Transverse colon (tissue), 4 donors: ENCODE measurements around the gene KIF5A.

Source experiments
- CTCF ChIP-seq, 5 experiments: fragments of 200-600 bp in 3 of 5; fragments of 450-650 bp in 2 of 5; sonication (generic) in 3 of 5; IDR thresholded peaks; 1 replicate in 2 of 5; 2 replicates in 3 of 5; pipeline ENCODE4 v1.5.1; 2016 to 2017; ENCODE audit warnings: antibody characterized with exemption in 5 of 5, inconsistent platforms in 3 of 5, mild to moderate bottlenecking in 2 of 5, moderate library complexity in 1 of 5
- EP300 ChIP-seq: sonication (generic); formaldehyde crosslinking; IDR thresholded peaks from one replicate; pipeline ENCODE4 v1.6.1; 2017; ENCODE audit warnings: antibody characterized with exemption, low read depth
- POLR2A ChIP-seq: fragments of 450-650 bp; IDR thresholded peaks from one replicate; pipeline ENCODE4 v1.6.1; 2016; ENCODE audit warnings: antibody characterized with exemption, mild to moderate bottlenecking, moderate library complexity
- POLR2AphosphoS5 ChIP-seq, 3 donors: sonication (generic); formaldehyde crosslinking; IDR thresholded peaks; one replicate each; pipeline ENCODE4 v1.6.1; 2016; ENCODE audit warnings: antibody characterized with exemption in 3 of 3

GRCh38 chr12:57517187-57517586 is 32.7 kb upstream of the KIF5A start:
- TF ChIP-seq CTCF (IDR thresholded peaks at IDR 0.05): no peak
- no peak for TF ChIP-seq POLR2AphosphoS5 (IDR thresholded peaks at IDR 0.05)
- TF ChIP-seq EP300: no peak
- TF ChIP-seq POLR2A: no peak
